ENCODE data around the gene PIK3IP1.

The PIK3IP1 gene

DNA sequence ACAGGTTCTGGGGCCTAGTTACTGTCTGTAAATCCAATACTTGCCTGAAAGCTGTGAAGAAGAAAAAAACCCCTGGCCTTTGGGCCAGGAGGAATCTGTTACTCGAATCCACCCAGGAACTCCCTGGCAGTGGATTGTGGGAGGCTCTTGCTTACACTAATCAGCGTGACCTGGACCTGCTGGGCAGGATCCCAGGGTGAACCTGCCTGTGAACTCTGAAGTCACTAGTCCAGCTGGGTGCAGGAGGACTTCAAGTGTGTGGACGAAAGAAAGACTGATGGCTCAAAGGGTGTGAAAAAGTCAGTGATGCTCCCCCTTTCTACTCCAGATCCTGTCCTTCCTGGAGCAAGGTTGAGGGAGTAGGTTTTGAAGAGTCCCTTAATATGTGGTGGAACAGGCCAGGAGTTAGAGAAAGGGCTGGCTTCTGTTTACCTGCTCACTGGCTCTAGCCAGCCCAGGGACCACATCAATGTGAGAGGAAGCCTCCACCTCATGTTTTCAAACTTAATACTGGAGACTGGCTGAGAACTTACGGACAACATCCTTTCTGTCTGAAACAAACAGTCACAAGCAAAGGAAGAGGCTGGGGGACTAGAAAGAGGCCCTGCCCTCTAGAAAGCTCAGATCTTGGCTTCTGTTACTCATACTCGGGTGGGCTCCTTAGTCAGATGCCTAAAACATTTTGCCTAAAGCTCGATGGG lies 13.5 kb downstream of the PIK3IP1 start:
- peak; percentile 68 for ATAC-seq
- DNase-seq: no peak

- no peak for ATAC-seq
- DNase-seq: no peak
Observed at GRCh38 chr22:31278151-31278621, 14.1 kb downstream of the PIK3IP1 start.

DNA sequence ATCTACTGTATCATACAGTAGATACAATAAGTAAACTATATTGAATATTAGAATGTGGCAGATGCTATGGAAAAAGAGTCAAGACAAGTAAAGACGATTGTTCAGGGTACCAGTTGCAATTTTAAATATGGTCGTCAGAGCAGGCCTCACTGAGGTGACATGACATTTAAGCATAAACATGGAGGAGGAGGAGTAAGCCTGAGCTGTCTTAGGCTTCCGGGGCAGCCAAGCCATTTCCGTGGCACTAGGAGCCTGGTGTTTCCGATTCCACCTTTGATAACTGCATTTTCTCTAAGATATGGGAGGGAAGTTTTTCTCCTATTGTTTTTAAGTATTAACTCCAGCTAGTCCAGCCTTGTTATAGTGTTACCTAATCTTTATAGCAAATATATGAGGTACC lies 14.5 kb downstream of the PIK3IP1 start:
- no peak for ATAC-seq
- DNase-seq: no peak

DNA sequence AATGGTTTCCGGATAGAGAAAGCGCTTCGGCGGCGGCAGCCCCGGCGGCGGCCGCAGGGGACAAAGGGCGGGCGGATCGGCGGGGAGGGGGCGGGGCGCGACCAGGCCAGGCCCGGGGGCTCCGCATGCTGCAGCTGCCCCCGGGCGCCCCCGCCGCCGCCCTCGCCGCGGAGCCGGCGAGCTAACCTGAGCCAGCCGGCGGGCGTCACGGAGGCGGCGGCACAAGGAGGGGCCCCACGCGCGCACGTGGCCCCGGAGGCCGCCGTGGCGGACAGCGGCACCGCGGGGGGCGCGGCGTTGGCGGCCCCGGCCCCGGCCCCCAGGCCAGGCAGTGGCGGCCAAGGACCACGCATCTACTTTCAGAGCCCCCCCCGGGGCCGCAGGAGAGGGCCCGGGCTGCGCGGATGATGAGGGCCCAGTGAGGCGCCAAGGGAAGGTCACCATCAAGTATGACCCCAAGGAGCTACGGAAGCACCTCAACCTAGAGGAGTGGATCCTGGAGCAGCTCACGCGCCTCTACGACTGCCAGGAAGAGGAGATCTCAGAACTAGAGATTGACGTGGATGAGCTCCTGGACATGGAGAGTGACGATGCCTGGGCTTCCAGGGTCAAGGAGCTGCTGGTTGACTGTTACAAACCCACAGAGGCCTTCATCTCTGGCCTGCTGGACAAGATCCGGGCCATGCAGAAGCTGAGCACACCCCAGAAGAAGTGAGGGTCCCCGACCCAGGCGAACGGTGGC lies 15.7 kb downstream of the PIK3IP1 start:
- ATAC-seq: no peak

GRCh38 chr22:31275576-31275975 lies 16.7 kb downstream of the PIK3IP1 start:
- no peak for DNase-seq
- ATAC-seq: no peak

More for the DNA sequence above, 15.7 kb downstream of the PIK3IP1 start:
- DNase-seq: no peak

- no peak for ATAC-seq
- no peak for DNase-seq
Observed at GRCh38 chr22:31275018-31275417, 17.3 kb downstream of the PIK3IP1 start.

DNA sequence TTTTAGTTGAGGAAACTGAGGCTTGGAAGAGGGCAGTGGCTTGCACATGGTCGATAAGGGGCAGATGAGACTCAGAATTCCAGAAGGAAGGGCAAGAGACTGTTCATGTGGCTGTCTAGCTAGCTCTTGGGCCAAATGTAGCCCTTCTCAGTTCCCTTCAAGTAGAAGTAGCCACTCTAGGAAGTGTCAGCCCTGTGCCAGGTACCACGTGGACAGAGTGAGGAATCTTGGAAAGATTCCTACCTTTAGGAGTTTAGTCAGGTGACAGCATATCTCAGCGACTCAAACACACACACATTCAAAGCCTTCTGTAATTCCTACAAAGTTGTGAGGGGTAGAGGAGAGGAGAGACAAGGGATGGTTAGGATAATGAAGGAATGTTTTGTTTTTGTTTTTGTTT lies 18.3 kb downstream of the PIK3IP1 start:
- no peak for DNase-seq
- no peak for ATAC-seq

DNA sequence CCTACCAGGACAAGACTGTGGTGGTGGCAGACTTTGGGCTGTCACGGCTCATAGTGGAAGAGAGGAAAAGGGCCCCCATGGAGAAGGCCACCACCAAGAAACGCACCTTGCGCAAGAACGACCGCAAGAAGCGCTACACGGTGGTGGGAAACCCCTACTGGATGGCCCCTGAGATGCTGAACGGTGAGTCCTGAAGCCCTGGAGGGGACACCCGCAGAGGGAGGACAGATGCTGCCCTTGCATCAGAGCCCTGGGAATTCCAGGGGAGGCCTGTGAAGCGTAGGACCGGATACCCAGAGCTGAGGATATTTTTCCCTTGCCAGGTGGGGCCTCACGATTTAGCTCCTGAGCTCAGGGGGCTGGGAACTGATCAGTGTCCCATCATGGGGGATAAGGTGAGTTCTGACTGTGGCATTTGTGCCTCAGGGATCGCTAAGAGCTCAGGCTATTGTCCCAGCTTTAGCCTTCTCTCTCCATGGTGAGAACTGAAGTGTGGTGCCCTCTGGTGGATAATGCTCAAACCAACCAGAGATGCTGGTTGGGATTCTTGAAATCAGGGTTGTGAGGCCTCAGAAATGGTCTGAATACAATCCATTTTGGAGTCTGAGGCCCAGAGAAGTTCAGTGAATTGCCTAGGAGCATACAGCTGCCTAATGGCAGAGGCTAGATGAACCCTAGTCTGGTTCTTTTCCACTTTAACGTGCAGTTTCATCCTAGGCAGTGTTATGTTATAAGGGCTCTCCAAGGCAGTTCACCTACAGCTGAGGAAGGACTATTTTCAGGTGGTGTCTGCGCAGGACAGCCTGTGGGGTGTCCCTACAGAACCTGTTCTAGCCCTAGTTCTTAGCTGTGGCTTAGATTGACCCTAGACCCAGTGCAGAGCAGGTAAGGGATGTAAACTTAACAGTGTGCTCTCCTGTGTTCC lies 19.5 kb downstream of the PIK3IP1 start:
- DNase-seq (peak; percentile 52), ATAC-seq (peak; percentile 62)

- no peak for DNase-seq
- ATAC-seq: no peak
Observed at GRCh38 chr22:31271485-31271884, 20.8 kb downstream of the PIK3IP1 start.

- ATAC-seq (no peak), DNase-seq (no peak)
Observed at GRCh38 chr22:31271026-31271425, 21.3 kb downstream of the PIK3IP1 start.

GRCh38 chr22:31269892-31270579 lies 22.3 kb downstream of the PIK3IP1 start:
- no peak for ATAC-seq
- no peak for DNase-seq

- DNase-seq: no peak
- ATAC-seq: no peak
Observed at GRCh38 chr22:31268281-31268680, 24.0 kb downstream of the PIK3IP1 start.

DNA sequence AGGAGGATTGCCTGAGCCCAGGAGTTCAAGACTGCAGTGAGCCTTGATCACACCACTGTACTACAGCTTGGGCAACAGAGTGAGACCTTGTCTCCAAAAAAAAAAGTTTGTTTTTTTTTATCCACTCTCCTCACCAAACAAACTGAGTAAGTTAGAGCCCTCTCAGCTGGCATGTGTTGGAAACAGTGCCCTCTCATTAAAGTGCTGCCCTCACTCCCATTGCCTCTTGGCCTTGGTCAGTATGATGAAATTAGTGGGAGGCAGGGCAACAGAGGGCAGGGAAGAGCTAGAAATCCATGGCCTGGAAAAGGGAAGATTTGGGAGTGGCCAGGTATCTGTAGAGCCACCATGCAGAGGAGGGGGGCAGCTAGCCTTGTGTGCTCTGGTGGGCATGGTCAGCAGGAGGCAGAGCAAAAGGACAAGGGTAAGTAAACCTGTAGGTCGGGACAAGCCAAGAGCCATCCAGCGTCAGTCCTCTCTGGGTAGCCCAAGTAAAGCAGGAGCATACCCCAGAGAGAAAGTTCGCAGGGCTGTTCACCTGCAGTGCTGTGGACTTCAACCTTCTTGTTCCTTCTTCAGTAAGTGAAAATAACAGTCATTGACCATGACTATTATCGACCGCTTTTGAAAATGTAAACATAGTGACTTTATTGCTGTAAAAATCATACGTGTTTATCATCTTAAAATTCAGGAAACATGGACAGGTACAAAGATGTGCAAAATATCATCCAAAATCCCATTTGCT lies 28.2 kb downstream of the PIK3IP1 start:
- DNase-seq (no peak), ATAC-seq (no peak)

GRCh38 chr22:31262312-31263133 lies 29.8 kb downstream of the PIK3IP1 start:
- no peak for DNase-seq
- no peak for ATAC-seq

DNA sequence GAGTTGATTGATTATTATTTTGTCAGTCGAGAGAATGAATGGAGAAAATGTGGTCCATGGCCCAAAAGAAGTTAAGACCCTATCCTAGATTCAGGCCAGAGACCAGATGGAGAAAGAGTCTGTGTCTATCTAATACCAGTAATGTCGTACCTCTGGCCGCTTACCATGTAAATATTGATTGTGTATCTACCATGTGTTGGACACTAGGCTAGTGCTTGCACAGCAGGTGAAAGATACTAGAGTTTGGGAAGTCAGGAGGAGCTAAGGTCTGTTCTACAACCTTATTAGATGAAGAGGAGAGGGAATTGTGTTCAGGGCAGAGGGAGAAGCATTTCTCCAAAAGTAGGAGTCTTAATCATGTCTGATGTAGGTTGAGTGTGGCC lies 31.8 kb downstream of the PIK3IP1 start:
- no peak for DNase-seq
- no peak for ATAC-seq

DNA sequence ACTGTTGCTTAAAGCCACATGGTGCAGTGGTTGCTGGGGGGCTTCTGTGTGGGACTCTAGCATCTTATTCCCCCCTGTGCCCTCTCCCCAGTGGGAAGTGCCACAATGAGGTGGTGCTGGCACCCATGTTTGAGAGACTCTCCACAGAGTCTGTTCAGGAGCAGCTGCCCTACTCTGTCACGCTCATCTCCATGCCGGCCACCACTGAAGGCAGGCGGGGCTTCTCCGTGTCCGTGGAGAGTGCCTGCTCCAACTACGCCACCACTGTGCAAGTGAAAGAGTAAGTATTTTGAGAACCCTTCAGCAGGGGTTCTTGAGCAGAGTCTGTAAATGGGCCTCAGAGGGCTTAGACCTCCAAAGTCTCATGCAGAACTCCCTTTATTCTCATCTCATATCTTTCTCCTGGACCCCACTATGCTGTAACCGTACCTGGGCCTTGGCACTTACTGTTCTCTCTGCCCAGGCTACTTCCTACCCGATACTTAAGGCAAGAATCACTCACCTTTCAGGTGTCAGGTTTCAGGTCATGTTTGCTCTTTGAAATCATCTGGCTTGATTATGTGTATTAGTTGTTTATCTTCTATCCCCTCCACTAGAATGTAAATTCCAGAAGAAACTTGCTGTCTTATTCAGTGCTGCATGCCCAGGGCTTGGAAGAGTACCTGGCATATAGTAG lies 32.4 kb downstream of the PIK3IP1 start:
- DNase-seq: no peak
- ATAC-seq: no peak

DNA sequence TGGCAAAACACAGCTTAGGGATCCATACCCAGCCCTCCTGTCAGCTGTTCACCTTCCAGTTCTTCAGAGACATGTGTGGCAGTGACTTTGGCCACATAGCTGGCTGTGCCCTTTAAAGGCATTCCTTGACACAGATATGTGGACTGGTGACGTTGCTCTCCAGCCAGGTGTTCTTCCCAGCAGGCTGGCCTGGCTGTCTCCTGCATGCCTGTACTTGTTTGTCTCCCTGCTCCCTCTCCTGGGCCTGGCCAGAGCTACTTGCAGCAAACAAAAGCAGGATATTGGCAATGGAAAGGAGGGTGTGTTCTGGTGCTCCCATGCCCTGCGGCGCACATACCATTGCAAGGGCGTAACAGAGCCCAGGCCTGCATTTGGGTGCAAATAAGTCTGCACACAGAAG lies 38.3 kb downstream of the PIK3IP1 start:
- DNase-seq (no peak), ATAC-seq (no peak)

DNA sequence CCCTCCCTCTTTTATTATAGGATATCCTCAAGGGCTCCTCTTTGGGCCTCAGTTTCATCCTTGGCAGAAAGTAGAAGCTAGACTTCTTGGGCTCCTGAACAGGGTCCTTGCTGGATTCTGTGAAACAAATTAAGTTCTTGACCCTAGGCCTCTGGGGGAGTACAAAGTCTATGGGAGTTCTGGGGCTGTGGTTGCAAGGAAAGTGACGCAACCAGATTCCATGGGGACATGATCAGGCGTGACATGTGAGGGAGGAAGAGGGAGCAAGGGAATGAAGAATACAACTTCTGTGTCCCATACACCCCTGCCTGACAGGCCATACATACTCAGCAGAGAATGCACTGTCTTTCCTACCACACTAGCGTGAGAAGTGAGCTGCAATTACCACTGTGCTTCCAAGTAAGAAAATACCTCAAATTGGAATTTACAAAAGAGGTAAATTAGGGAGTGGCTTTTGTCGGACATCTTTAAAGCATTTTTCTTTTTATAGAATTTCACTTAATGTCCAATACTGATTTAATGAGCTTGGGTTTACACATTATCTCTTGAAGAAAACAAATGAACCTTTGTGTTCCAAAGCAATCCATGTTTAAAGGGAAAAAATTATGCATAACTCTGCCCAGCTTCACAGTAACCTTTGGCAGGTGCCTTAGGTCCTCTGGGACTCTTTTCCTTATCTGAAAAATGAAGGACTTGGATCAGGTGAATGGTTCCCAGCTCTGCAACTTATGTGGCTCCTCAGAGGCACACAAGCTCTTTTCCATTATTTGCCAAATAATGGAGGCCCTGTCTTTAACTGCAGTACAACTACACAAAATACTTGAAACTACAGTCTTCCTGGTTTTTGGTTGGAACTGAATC lies 41.3 kb downstream of the PIK3IP1 start:
- no peak for DNase-seq
- no peak for ATAC-seq
